SK-N-MC (cell line): ENCODE results near the gene LRRC10B.

Source experiments
- EZH2 ChIP-seq: fragments of 200-600 bp; sonication (generic); IDR thresholded peaks from one replicate; pipeline ENCODE4 v1.6.1; 2017; ENCODE audit warnings: antibody characterized with exemption
- FOXP2 ChIP-seq: optimal IDR thresholded peaks from 2 replicates; pipeline ENCODE3; 2011; ENCODE audit warnings: mild to moderate bottlenecking, moderate library complexity; ENCODE audit not compliant: insufficient read depth; ENCODE audit errors: extremely low read length, control extremely low read depth
- POLR2AphosphoS5 ChIP-seq: IDR thresholded peaks from 2 replicates; pipeline ENCODE4 v1.6.1; 2012; ENCODE audit warnings: mild to moderate bottlenecking, low read depth, low read length, borderline replicate concordance

- TF ChIP-seq EZH2 (no peak), POLR2AphosphoS5 (no peak), FOXP2 (no peak)
These were observed 45.8 kb downstream of the LRRC10B start for GRCh38 chr11:61554172-61554988.
